CD4-positive, alpha-beta T cell treated with Interleukin-6 at 100 ng/mL for 8 hours (primary cell): ENCODE results near the gene SUFU.

Experiments
- DNase-seq: peaks from one replicate; pipeline ENCODE4 v3.0.0-alpha.2; 2020; ENCODE audit warnings: mixed read lengths, low spot score

SUFU gene

GRCh38 chr10:102550636-102551210 is 47.0 kb downstream of the SUFU start:
- no peak for DNase-seq

GRCh38 chr10:102552533-102552932 is 48.8 kb downstream of the SUFU start:
- DNase-seq = no peak

GRCh38 chr10:102553771-102554170 is 50.0 kb downstream of the SUFU start:
- DNase-seq = no peak

- DNase-seq = no peak
Measured at GRCh38 chr10:102554531-102554930, 50.8 kb downstream of the SUFU start.

- no peak for DNase-seq
Measured at GRCh38 chr10:102555781-102556328, 52.1 kb downstream of the SUFU start.

GRCh38 chr10:102557569-102557968 is 53.8 kb downstream of the SUFU start:
- no peak for DNase-seq

GRCh38 chr10:102559764-102560163 is 56.0 kb downstream of the SUFU start:
- no peak for DNase-seq

GRCh38 chr10:102564209-102564834 is 60.5 kb downstream of the SUFU start:
- DNase-seq = no peak

GRCh38 chr10:102565793-102566192 is 62.0 kb downstream of the SUFU start:
- DNase-seq = no peak

- no peak for DNase-seq
Measured at GRCh38 chr10:102578782-102579181, 75.0 kb downstream of the SUFU start.

- no peak for DNase-seq
Measured at GRCh38 chr10:102579328-102579727, 75.6 kb downstream of the SUFU start.

GRCh38 chr10:102580230-102580629 is 76.5 kb downstream of the SUFU start:
- no peak for DNase-seq

- no peak for DNase-seq
Measured at GRCh38 chr10:102581401-102581800, 77.6 kb downstream of the SUFU start.

GRCh38 chr10:102581981-102582580 is 78.3 kb downstream of the SUFU start:
- DNase-seq = no peak

GRCh38 chr10:102583435-102584417 is 80.0 kb downstream of the SUFU start:
- DNase-seq = peak; percentile 81

- DNase-seq = no peak
Measured at GRCh38 chr10:102585026-102585425, 81.3 kb downstream of the SUFU start.

GRCh38 chr10:102586858-102587257 is 83.1 kb downstream of the SUFU start:
- no peak for DNase-seq

GRCh38 chr10:102588875-102589274 is 85.1 kb downstream of the SUFU start:
- no peak for DNase-seq

GRCh38 chr10:102593074-102593803 is 89.5 kb downstream of the SUFU start:
- DNase-seq = no peak

GRCh38 chr10:102593804-102594079 is 90.0 kb downstream of the SUFU start:
- no peak for DNase-seq

GRCh38 chr10:102595293-102595692 is 91.5 kb downstream of the SUFU start:
- no peak for DNase-seq

GRCh38 chr10:102595897-102596296 is 92.1 kb downstream of the SUFU start:
- no peak for DNase-seq
